GM12891 (cell line): ENCODE measurements around the gene RAB41.

Experiments used
- POLR2A ChIP-seq: IDR thresholded peaks from 2 replicates; pipeline ENCODE4 v1.6.1; 2011; ENCODE audit warnings: low read depth, low read length, control low read depth
- POLR2AphosphoS5 ChIP-seq: IDR thresholded peaks from 2 replicates; pipeline ENCODE4 v1.6.1; 2011; ENCODE audit warnings: low read depth, low read length, control low read depth
- SPI1 ChIP-seq: IDR thresholded peaks from 2 replicates; pipeline ENCODE4 v1.6.1; 2011; ENCODE audit warnings: low read depth, low read length, control low read depth
- TAF1 ChIP-seq: IDR thresholded peaks from 2 replicates; pipeline ENCODE4 v1.6.1; 2011; ENCODE audit warnings: low read depth, low read length, control low read depth

DNA sequence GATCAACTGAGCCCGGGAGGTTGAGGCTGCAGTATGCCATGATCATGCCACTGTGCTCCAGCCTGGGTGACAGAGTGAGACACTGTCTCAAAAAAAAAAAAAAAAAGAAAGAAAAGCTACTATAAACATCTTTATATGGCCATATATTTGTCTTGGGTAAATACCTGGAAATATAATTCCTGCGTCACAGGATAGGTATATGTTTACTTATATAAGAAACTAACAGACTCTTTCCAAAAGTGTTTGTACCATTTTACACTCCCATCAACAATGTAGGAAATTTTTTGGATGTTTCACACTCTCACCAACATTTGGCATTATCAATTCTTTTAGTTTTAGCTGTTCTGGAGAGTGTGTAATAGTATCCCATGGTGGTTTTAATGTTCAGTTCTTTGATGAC lies 34.7 kb upstream of the RAB41 start:
- TF ChIP-seq SPI1 = no peak
- TF ChIP-seq TAF1 = no peak
- no peak for TF ChIP-seq POLR2AphosphoS5
- no peak for TF ChIP-seq POLR2A
